ENCODE data around the gene SLC35F3.
"Not testable (repeated sequence)": the region's sequence is repeated elsewhere in the genome, so short reads cannot be mapped to it uniquely, and the experiment has no call there.

The SLC35F3 gene

GRCh38 chr1:234300096-234300495, 395.6 kb downstream of the SLC35F3 start:
- no peak for DNase-seq

- not testable (repeated sequence) for DNase-seq
These were observed 397.2 kb downstream of the SLC35F3 start for GRCh38 chr1:234301663-234302062.

GRCh38 chr1:234302354-234302962, 398.0 kb downstream of the SLC35F3 start:
- no peak for DNase-seq

- DNase-seq = no peak
These were observed 398.8 kb downstream of the SLC35F3 start for GRCh38 chr1:234303231-234303630.

GRCh38 chr1:234307726-234308125, 403.2 kb downstream of the SLC35F3 start:
- no peak for DNase-seq

- DNase-seq = no peak
These were observed 404.7 kb downstream of the SLC35F3 start for GRCh38 chr1:234309243-234309597.

- DNase-seq = peak; percentile 85
These were observed 405.4 kb downstream of the SLC35F3 start for GRCh38 chr1:234309598-234310459.

GRCh38 chr1:234310460-234310817, 406.0 kb downstream of the SLC35F3 start:
- DNase-seq = no peak

- no peak for DNase-seq
These were observed 406.9 kb downstream of the SLC35F3 start for GRCh38 chr1:234311414-234311813.

GRCh38 chr1:234313171-234313570, 408.7 kb downstream of the SLC35F3 start:
- no peak for DNase-seq

GRCh38 chr1:234315091-234315541, 410.6 kb downstream of the SLC35F3 start:
- DNase-seq = no peak

- no peak for DNase-seq
These were observed 411.1 kb downstream of the SLC35F3 start for GRCh38 chr1:234315588-234315987.

- DNase-seq = no peak
These were observed 412.0 kb downstream of the SLC35F3 start for GRCh38 chr1:234316486-234316885.

GRCh38 chr1:234316937-234317336, 412.5 kb downstream of the SLC35F3 start:
- no peak for DNase-seq

GRCh38 chr1:234320069-234320468, 415.6 kb downstream of the SLC35F3 start:
- no peak for DNase-seq

- peak; percentile 51 for DNase-seq
These were observed 416.1 kb downstream of the SLC35F3 start for GRCh38 chr1:234320549-234320948.

GRCh38 chr1:234321231-234321630, 416.8 kb downstream of the SLC35F3 start:
- DNase-seq = no peak

GRCh38 chr1:234322097-234322496, 417.6 kb downstream of the SLC35F3 start:
- no peak for DNase-seq

- no peak for DNase-seq
These were observed 418.5 kb downstream of the SLC35F3 start for GRCh38 chr1:234322979-234323378.

GRCh38 chr1:234324821-234325220, 420.3 kb downstream of the SLC35F3 start:
- no peak for DNase-seq

GRCh38 chr1:234325878-234326496, 421.5 kb downstream of the SLC35F3 start:
- no peak for DNase-seq

GRCh38 chr1:234326497-234327366, 422.3 kb downstream of the SLC35F3 start:
- DNase-seq = peak; percentile 83

GRCh38 chr1:234327577-234328164, 423.2 kb downstream of the SLC35F3 start:
- no peak for DNase-seq
